Vagina (tissue), 2 donors: ENCODE results near the gene COBLL1.
A peak's percentile ranks its signal among the peaks of the same experiment; 100 is the strongest.

ENCODE experiments used
- POLR2A ChIP-seq, 2 donors: fragments of 450-650 bp; IDR thresholded peaks; one replicate each; pipeline ENCODE4 v1.6.1; 2017; ENCODE audit warnings: antibody characterized with exemption in 2 of 2, mild to moderate bottlenecking in 2 of 2, moderate library complexity in 2 of 2
- POLR2AphosphoS5 ChIP-seq, 2 donors: sonication (generic); formaldehyde crosslinking; IDR thresholded peaks; one replicate each; pipeline ENCODE4 v1.9.0; 2017; ENCODE audit warnings: antibody characterized with exemption in 2 of 2, mild to moderate bottlenecking in 2 of 2, low read depth in 1 of 2; ENCODE audit not compliant: insufficient read depth in 1 of 2
- TF ChIP-seq, protein P1 (sequence below), 3 experiments: fragments of 450-650 bp in 2 of 3; fragments of 200-600 bp in 1 of 3; sonication (generic) in 1 of 3; IDR thresholded peaks; one replicate each; pipeline ENCODE4 v1.5.1; 2017 to 2019; ENCODE audit warnings: antibody characterized with exemption in 3 of 3, mild to moderate bottlenecking in 2 of 3, moderate library complexity in 2 of 3

DNA sequence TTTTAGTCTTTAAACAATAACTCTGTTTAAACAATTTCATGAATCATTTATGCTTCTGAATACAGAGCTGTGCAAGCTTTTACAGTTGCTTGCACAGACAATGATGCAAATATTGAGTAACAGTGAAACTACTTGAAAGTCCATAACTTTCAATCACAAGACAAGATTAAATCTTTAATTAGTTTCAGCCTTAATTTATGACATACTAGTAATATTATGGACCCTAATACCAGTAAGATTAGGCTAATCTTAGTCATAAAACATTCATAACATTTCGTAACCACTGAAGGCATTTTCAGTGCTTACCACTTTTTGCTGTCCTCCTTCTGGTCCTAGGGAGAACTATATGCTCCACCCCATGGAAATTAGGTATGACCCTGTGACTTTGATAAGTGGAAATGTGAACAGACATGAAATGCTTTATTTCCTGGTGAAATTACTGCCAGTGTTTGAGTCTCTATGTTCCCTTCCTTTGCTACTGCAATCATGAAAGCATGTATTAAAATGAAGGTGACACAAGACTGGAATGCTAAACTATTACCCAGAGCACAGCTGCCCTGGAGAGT, 1.8 kb upstream of the COBLL1 start:
- TF ChIP-seq, protein P1, sequence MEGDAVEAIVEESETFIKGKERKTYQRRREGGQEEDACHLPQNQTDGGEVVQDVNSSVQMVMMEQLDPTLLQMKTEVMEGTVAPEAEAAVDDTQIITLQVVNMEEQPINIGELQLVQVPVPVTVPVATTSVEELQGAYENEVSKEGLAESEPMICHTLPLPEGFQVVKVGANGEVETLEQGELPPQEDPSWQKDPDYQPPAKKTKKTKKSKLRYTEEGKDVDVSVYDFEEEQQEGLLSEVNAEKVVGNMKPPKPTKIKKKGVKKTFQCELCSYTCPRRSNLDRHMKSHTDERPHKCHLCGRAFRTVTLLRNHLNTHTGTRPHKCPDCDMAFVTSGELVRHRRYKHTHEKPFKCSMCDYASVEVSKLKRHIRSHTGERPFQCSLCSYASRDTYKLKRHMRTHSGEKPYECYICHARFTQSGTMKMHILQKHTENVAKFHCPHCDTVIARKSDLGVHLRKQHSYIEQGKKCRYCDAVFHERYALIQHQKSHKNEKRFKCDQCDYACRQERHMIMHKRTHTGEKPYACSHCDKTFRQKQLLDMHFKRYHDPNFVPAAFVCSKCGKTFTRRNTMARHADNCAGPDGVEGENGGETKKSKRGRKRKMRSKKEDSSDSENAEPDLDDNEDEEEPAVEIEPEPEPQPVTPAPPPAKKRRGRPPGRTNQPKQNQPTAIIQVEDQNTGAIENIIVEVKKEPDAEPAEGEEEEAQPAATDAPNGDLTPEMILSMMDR (IDR thresholded peaks at IDR 0.05), result no peak
- no peak for TF ChIP-seq POLR2A (IDR thresholded peaks at IDR 0.05)
- TF ChIP-seq POLR2AphosphoS5 (IDR thresholded peaks at IDR 0.05; ENCODE audit: insufficient read depth in 1 of 2, low read depth in 1 of 2), result peak in 1 of 2 donors; percentile 69
